ENCODE results near the gene SMIM41. TPM values are rescaled to one million over a fixed set of nuclear protein-coding genes. Genes with fewer than 3 reads are reported as not detected.

The SMIM41 gene
- total RNA-seq, 1 experiment from 2014 or later = not detected

DNA sequence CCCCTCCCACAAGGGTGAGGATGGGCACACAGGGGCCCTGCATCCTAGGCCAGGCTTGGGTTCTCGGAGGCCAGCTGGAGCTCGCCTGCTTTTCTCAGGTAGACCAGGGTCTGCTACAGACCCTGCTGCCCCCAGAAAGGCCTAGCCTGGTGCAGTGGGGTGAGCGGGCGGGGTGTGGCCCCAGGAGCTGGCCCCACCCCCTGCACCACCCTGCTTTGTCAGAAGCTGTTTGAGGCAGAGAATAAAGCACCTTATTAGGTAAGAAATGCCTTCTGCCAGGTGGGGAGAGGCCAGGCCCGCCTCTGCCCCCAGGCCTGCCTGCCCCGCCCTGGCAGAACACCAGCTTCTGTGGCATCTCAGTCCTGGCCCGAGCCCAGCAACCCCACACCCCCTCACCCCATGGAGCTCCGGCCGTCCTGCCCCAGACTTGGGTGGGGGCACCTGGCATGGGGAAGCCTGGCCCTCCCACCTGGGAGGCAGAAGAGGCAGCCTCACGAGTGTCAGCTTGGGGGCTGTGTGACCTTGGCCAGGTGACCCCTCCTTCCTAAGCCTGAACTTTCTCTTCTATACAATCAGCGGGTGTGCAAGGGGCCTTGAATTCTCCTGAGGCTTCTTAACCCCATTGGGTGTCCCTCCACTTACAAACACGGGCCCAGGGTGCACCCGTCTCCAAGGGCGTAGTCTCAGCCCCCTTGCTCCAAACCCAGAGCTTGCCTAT, 69.1 kb downstream of the SMIM41 start:
- peak; percentile 33 for ATAC-seq
- Histone ChIP-seq H3K36me3 (ENCODE audit: control insufficient read depth, insufficient read depth, low read length) (no peaks in the 10 kb centered on the region), H3K4me3 (ENCODE audit: low read depth in 2 of 2, low read length in 2 of 2) (no peak overlapping the region), H3K27me3 (ENCODE audit: control insufficient read depth, insufficient read depth, low read length) (no peaks in the 10 kb centered on the region), H3K27ac (ENCODE audit: low read length) (peak overlapping the region; percentile 97), H3K9me3 (ENCODE audit: control insufficient read depth, insufficient read depth, low read depth, low read length) (no peaks in the 10 kb centered on the region), H3K4me1 (ENCODE audit: control insufficient read depth, insufficient read depth, low read length) (peaks cover 76% of the 10 kb centered on the region)
- ChIA-PET POLR2A (no interaction called here), CTCF (interaction anchor here (1.0 to 2.4 kb wide), 5 partner anchors 8 to 731 kb away, joined by 3 to 8 read pairs (median 6); no protein-coding TSS in a partner anchor)
- BruUV-seq (replicated peaks) = no TSS peak
- in situ Hi-C loops (cut with HindIII; ENCODE audit: low pct_unique_long_range_greater_than_20kb, low sequenced_read_pairs) (no loop called here), intact Hi-C loops (cut with micrococcal nuclease; ENCODE audit: unreplicated experiment) (loop anchor here (10.0 kb wide), 1 partner anchor 436 kb away; no protein-coding TSS in a partner anchor)
- no peak for DNase-seq (ENCODE audit: low read depth, low spot score)
- TF ChIP-seq, protein P1, sequence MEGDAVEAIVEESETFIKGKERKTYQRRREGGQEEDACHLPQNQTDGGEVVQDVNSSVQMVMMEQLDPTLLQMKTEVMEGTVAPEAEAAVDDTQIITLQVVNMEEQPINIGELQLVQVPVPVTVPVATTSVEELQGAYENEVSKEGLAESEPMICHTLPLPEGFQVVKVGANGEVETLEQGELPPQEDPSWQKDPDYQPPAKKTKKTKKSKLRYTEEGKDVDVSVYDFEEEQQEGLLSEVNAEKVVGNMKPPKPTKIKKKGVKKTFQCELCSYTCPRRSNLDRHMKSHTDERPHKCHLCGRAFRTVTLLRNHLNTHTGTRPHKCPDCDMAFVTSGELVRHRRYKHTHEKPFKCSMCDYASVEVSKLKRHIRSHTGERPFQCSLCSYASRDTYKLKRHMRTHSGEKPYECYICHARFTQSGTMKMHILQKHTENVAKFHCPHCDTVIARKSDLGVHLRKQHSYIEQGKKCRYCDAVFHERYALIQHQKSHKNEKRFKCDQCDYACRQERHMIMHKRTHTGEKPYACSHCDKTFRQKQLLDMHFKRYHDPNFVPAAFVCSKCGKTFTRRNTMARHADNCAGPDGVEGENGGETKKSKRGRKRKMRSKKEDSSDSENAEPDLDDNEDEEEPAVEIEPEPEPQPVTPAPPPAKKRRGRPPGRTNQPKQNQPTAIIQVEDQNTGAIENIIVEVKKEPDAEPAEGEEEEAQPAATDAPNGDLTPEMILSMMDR (IDR thresholded peaks at IDR 0.05) = no peak
- TF ChIP-seq, protein P2, sequence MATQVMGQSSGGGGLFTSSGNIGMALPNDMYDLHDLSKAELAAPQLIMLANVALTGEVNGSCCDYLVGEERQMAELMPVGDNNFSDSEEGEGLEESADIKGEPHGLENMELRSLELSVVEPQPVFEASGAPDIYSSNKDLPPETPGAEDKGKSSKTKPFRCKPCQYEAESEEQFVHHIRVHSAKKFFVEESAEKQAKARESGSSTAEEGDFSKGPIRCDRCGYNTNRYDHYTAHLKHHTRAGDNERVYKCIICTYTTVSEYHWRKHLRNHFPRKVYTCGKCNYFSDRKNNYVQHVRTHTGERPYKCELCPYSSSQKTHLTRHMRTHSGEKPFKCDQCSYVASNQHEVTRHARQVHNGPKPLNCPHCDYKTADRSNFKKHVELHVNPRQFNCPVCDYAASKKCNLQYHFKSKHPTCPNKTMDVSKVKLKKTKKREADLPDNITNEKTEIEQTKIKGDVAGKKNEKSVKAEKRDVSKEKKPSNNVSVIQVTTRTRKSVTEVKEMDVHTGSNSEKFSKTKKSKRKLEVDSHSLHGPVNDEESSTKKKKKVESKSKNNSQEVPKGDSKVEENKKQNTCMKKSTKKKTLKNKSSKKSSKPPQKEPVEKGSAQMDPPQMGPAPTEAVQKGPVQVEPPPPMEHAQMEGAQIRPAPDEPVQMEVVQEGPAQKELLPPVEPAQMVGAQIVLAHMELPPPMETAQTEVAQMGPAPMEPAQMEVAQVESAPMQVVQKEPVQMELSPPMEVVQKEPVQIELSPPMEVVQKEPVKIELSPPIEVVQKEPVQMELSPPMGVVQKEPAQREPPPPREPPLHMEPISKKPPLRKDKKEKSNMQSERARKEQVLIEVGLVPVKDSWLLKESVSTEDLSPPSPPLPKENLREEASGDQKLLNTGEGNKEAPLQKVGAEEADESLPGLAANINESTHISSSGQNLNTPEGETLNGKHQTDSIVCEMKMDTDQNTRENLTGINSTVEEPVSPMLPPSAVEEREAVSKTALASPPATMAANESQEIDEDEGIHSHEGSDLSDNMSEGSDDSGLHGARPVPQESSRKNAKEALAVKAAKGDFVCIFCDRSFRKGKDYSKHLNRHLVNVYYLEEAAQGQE (IDR thresholded peaks at IDR 0.05; ENCODE audit: insufficient read depth in 1 of 2, low read depth in 2 of 2, low read length in 1 of 2) = no peak

DNA sequence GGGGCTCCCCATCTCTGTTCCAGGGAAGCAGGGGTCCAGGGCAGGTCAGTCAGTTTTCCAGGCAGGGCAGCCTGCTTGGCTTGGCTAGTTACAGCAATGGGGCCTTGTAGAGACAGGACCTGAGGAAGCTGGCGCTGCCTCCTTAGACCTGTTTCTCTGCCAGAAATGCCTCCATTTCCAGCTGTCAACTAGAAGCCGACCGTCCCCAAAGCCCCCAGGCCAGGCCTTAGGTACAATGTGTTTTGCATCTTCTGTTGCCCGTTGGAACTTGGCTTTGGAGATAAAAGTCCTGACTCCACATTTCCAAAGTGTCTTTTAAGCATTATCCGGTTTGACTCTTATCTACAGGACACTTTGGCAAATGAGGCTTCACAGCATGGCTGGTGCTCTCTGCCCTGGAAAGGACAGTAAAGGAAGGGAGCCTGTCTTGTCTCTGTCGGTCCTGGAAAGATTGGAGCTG, 69.7 kb downstream of the SMIM41 start:
- Histone ChIP-seq H3K9me3 (ENCODE audit: control insufficient read depth, insufficient read depth, low read depth, low read length) (no peaks in the 10 kb centered on the region), H3K4me3 (ENCODE audit: low read depth in 2 of 2, low read length in 2 of 2) (no peak overlapping the region), H3K27me3 (ENCODE audit: control insufficient read depth, insufficient read depth, low read length) (no peaks in the 10 kb centered on the region), H3K36me3 (ENCODE audit: control insufficient read depth, insufficient read depth, low read length) (no peaks in the 10 kb centered on the region), H3K4me1 (ENCODE audit: control insufficient read depth, insufficient read depth, low read length) (peaks cover 70% of the 10 kb centered on the region), H3K27ac (ENCODE audit: low read length) (peak overlapping the region; percentile 97)
- in situ Hi-C loops (cut with HindIII; ENCODE audit: low pct_unique_long_range_greater_than_20kb, low sequenced_read_pairs) = no loop called here
- TF ChIP-seq POLR2AphosphoS5 (IDR thresholded peaks at IDR 0.05; ENCODE audit: low read depth, low read length) = no peak
- TF ChIP-seq, protein P1 (IDR thresholded peaks at IDR 0.05) = no peak
- TF ChIP-seq, protein P2 (IDR thresholded peaks at IDR 0.05; ENCODE audit: insufficient read depth in 1 of 2, low read depth in 2 of 2, low read length in 1 of 2) = no peak
- TF ChIP-seq TCF7L2 (IDR thresholded peaks at IDR 0.05; ENCODE audit: low read depth, low read length) = no peak
- TF ChIP-seq SIN3A (IDR thresholded peaks at IDR 0.05; ENCODE audit: borderline replicate concordance, insufficient read depth, low read depth, low read length) = no peak
- intact Hi-C loops (cut with micrococcal nuclease; ENCODE audit: unreplicated experiment) = loop anchor here (10.0 kb wide), 1 partner anchor 436 kb away; no protein-coding TSS in a partner anchor
- ATAC-seq = no peak
- ChIA-PET CTCF (interaction anchor here (1.0 to 2.2 kb wide), 3 partner anchors 177 to 731 kb away, joined by 3 to 7 read pairs (median 6); no protein-coding TSS in a partner anchor), POLR2A (interaction anchor here (0.7 kb wide), 1 partner anchor 192 kb away, joined by 4 read pairs; no protein-coding TSS in a partner anchor)
- BruUV-seq (replicated peaks) = no TSS peak
- no peak for DNase-seq (ENCODE audit: low read depth, low spot score)

All from Panc1 (cell line).